Activated CD4-positive, alpha-beta T cell treated with anti-CD3 and anti-CD28 coated beads, Interleukin-2, amount 10 ng/mL, durations not matched to agents 7 days and 5 days (primary cell): ENCODE results near the gene LEMD1. TPM values are rescaled to one million over a fixed set of nuclear protein-coding genes. Genes with fewer than 3 reads are reported as not detected.

ENCODE experiments used
- CTCF ChIA-PET: fragments of 350-600 bp; sonication (Branson Sonifier 250); formaldehyde crosslinking; loops from one replicate; lab custom pipeline; 2021; ENCODE audit warnings: antibody characterized with exemption; lab: Charles Lee
- POLR2A ChIA-PET: fragments of 350-600 bp; sonication (Branson Sonifier 250); formaldehyde crosslinking; loops from one replicate; lab custom pipeline; 2021; ENCODE audit warnings: antibody characterized with exemption; lab: Charles Lee
- DNase-seq: peaks from one replicate; pipeline ENCODE4 v3.0.0-alpha.2; 2020
- H3K27ac Mint-ChIP-seq: one replicate; pipeline ENCODE4 v1.8.0; 2021; ENCODE audit warnings: mild to moderate bottlenecking, moderate library complexity, mixed read lengths
- H3K27me3 Mint-ChIP-seq: one replicate; pipeline ENCODE4 v1.8.0; 2021; ENCODE audit warnings: mixed read lengths
- H3K36me3 Mint-ChIP-seq: one replicate; pipeline ENCODE4 v1.8.0; 2021; ENCODE audit warnings: low read depth, mixed read lengths
- H3K4me1 Mint-ChIP-seq: one replicate; pipeline ENCODE4 v1.8.0; 2021; ENCODE audit warnings: mixed read lengths
- H3K4me3 Mint-ChIP-seq: one replicate; pipeline ENCODE4 v1.8.0; 2021; ENCODE audit warnings: mild to moderate bottlenecking, moderate library complexity, mixed read lengths
- H3K9me3 Mint-ChIP-seq: one replicate; pipeline ENCODE4 v1.8.0; 2021; ENCODE audit warnings: mixed read lengths
- total RNA-seq, 2 experiments: library from RNA; stranded (reverse); gene quantifications; one replicate each; pipeline ENCODE4 v1.2.3, GENCODE V29; 2021

The LEMD1 gene
- total RNA-seq, 2 experiments from 2014 or later: 0.52 to 0.64 TPM

DNA sequence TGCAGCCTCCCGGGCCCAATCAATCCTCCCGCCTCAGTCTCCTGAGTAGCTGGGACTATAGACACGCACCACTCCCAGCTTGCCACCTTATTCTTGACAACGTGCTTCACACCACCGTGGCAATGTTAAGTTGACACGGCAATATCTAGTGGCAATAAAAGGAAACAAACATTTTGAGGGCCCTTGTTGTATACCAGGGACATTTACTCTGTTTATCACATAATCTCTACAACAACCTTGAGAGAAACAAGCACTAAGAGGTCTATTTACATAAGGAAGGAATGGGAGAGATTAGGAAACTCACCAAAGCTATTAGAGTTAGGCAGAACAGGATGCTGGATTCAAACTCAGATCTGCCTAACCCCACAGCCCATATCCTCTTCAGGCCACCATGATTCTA lies 68.2 kb downstream of the LEMD1 start:
- H3K4me1 Mint-ChIP-seq: no peaks in the 10 kb centered on the region
- ChIA-PET CTCF (interaction anchor here (0.6 to 2.4 kb wide), 19 partner anchors 17 to 190 kb away, joined by 3 to 10 read pairs (median 3); no protein-coding TSS in a partner anchor), POLR2A (no interaction called here)
- no peak for DNase-seq
- H3K27ac Mint-ChIP-seq: no peak overlapping the region
- H3K27me3 Mint-ChIP-seq: peaks cover 6% of the 10 kb centered on the region
- no peaks in the 10 kb centered on the region for H3K36me3 Mint-ChIP-seq
- no peak overlapping the region for H3K4me3 Mint-ChIP-seq
- no peaks in the 10 kb centered on the region for H3K9me3 Mint-ChIP-seq

DNA sequence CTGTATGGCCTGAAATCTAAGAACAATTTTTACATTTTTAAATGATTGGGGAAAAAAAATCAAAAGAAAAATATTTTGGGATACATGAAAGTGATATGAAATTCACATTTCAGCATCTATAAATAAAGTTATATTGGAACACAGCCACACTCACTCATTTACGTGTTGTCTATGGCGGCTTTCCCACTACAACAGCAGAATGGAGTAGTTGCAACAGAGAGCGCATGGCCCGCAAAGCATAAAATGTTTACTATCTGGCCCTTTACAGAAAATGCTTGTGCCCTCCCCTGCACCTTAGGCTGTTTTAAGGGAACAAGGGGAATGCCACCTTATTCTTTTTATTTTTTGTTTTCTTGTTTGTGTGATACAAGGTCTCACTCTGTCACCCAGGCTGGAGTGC lies 68.7 kb downstream of the LEMD1 start:
- Mint-ChIP-seq H3K9me3 (no peaks in the 10 kb centered on the region), H3K27ac (no peak overlapping the region), H3K4me1 (no peaks in the 10 kb centered on the region), H3K27me3 (peaks cover 6% of the 10 kb centered on the region), H3K36me3 (no peaks in the 10 kb centered on the region), H3K4me3 (no peak overlapping the region)
- ChIA-PET CTCF (interaction anchor here (1.1 to 2.4 kb wide), 7 partner anchors 17 to 171 kb away, joined by 3 to 10 read pairs (median 6); no protein-coding TSS in a partner anchor), POLR2A (no interaction called here)
- DNase-seq: no peak

DNA sequence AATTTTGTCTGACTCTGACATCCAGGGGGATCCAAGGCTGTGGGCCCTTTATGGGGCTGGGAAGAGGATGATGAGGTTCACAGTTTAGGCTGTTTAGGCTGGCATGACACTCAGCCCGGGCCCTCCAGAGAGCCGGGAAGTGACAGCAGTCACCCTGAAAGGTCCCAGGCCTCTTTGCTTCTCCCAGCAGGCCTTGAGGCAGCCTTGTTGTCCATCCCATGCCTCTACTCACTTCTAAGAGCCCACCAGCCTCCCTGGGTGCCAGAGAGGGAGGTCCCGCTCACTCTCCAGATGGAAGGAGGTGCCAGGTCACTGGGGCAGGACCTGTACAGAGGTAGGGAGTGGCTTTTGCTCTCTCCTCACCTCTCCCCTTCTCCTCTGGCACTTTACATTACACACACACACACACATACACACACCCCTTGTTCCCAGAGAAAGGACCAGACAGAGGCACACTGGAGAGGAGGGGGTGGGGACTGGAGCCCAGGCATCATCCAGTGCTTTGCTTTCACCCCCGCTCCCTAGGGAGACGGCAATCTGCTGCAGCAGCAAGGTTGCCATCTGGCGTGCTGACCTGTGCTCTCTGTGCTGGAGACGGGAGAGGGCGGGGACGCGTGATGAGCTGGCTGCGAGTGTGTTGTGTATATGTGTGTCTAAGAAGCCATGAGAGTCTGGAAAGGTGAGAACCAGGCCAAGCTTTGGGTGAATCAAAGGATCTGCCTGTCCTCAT lies 69.7 kb downstream of the LEMD1 start:
- peaks cover 10% of the 10 kb centered on the region for H3K27me3 Mint-ChIP-seq
- H3K9me3 Mint-ChIP-seq: no peaks in the 10 kb centered on the region
- POLR2A ChIA-PET: no interaction called here
- no peak for DNase-seq
- H3K36me3 Mint-ChIP-seq: no peaks in the 10 kb centered on the region
- no peaks in the 10 kb centered on the region for H3K4me1 Mint-ChIP-seq
- no peak overlapping the region for H3K4me3 Mint-ChIP-seq
- H3K27ac Mint-ChIP-seq: no peak overlapping the region
- CTCF ChIA-PET: interaction anchor here (1.3 to 2.4 kb wide), 4 partner anchors 15 to 133 kb away, joined by 3 to 9 read pairs (median 6); partner anchors contain the start of gene NUAK2

DNA sequence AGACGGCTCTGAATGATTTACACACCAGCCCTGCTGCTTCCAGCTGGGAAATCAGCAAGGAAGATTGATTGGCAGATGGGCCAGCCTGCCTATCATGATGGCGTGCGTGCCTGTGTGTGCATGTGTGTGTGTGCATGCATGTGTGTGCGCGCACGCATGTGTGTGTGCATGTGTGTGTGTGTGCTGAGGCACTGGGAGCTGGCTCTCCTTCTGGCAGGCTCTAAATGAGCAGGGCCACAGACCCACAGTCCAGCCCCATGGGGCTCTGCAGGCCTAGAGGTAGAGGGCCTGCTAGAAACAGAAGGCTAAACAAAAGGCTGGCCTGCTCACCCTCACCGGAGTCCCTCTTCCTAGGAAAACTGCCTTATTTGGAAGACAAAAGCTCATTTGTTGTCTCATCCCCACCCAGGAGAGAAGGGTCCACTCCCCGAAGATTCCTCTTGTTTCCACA lies 71.1 kb downstream of the LEMD1 start:
- no peaks in the 10 kb centered on the region for H3K4me1 Mint-ChIP-seq
- H3K4me3 Mint-ChIP-seq: no peak overlapping the region
- no peaks in the 10 kb centered on the region for H3K9me3 Mint-ChIP-seq
- POLR2A ChIA-PET: no interaction called here
- peaks cover 24% of the 10 kb centered on the region for H3K27me3 Mint-ChIP-seq
- H3K27ac Mint-ChIP-seq: no peak overlapping the region
- CTCF ChIA-PET: interaction anchor here (0.6 to 2.3 kb wide), 4 partner anchors 29 to 307 kb away, joined by 4 to 8 read pairs (median 4); partner anchors contain the start of gene NUAK2
- H3K36me3 Mint-ChIP-seq: no peaks in the 10 kb centered on the region
- DNase-seq: no peak

DNA sequence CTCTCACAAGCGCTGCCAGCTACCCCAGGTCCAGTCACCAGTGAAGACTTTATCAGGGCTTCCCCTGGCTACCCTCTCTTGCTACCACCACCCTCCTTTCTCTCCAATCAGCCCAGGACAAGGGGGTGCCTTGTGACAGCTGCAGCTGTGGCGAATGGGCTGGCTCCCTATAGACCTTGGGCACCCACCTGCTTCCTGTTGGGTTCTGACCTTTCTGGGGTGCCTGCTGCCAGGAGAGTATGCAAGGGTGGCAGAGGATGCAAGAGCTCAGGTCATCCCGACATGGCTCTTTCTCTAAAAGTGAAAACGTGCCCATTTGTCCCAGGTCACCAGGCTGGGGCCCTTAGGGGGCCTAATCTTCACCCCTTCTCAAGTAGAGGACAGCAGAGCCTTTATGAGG lies 71.7 kb downstream of the LEMD1 start:
- H3K9me3 Mint-ChIP-seq: no peaks in the 10 kb centered on the region
- DNase-seq: no peak
- ChIA-PET CTCF (interaction anchor here (0.5 to 2.3 kb wide), 5 partner anchors 38 to 337 kb away, joined by 3 to 8 read pairs (median 4); no protein-coding TSS in a partner anchor), POLR2A (no interaction called here)
- no peak overlapping the region for H3K27ac Mint-ChIP-seq
- H3K4me3 Mint-ChIP-seq: no peak overlapping the region
- peaks cover 30% of the 10 kb centered on the region for H3K27me3 Mint-ChIP-seq
- no peaks in the 10 kb centered on the region for H3K4me1 Mint-ChIP-seq
- H3K36me3 Mint-ChIP-seq: no peaks in the 10 kb centered on the region

DNA sequence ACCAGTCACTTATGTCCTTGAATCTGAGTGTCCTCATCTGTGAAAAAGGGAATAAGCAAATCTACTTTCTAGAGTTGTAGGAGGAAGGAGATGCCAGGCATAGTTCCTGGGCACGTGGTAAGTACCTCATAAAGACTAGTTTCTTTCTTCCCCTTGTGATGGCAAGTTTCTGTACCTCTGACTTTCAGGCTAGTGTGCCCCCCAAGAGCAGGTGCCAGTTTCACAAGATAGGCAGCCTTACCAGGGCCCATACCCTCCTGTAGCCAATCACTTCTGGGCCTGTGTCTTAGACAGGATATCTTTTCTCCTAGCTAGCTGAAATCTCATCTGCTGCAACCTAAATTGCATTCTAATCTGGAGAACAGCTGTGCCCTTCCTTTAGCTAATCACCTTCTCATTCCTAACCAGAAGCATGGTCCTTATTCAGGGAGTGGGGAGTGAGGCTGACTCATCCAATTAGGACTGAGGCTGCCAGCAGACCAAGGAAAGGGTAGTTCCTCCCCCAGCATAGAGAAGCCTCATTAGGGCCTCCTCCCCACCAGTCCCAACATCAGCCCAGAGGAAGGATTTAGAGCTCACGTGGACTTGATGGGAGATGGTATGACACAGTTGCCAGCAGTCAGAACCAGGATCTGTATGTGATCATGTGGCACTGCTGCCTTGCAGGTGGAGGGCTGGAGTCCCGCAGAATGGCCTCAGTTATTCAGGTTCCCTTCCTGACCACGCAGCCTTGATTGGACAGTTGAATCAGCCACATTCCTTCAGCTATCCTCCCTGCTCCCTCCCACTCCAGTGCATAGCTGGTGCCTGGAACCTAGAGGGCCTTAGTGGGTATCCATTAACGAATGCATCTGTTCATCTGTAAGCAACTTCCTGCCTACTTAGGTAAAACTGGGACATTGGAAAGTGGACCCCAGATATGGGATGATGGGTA lies 73.0 kb downstream of the LEMD1 start:
- Mint-ChIP-seq H3K9me3 (no peaks in the 10 kb centered on the region), H3K27me3 (peaks cover 37% of the 10 kb centered on the region), H3K4me3 (no peak overlapping the region), H3K36me3 (no peaks in the 10 kb centered on the region), H3K4me1 (peaks cover 6% of the 10 kb centered on the region), H3K27ac (no peak overlapping the region)
- no peak for DNase-seq
- POLR2A ChIA-PET: no interaction called here
- CTCF ChIA-PET: interaction anchor here (0.9 to 1.2 kb wide), 3 partner anchors 75 to 137 kb away, joined by 3 to 4 read pairs (median 3); no protein-coding TSS in a partner anchor

DNA sequence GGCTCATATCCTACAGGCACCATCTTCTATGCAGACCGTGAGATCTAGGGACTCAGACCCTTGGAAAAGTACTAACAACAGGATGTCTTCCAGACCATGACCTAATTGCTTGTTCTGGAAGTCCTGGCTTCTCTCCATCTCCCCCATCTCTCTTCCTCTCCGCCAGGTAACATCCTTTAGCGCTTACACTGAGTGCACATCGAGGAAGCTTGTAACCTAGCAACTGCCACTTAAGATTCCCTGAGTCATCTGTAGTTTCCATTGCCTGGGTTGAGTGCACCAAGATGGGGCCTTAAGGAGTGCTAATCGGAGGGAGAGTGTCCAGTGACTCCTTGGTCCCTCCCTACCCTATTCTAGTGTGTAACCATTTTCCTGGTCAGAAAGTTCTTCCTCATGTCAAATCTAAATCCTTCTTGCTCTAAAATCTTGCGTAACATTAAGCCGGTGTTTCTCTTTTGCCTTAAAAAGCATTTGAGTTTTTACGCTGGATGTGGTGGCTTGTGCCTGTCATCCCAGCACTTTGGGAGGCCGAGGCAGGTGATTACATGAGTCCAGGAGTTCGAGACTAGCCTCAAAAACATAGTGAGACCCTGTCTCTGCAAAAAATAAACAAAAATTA lies 74.8 kb downstream of the LEMD1 start:
- Mint-ChIP-seq H3K27ac (no peak overlapping the region), H3K4me3 (no peak overlapping the region), H3K4me1 (peaks cover 6% of the 10 kb centered on the region), H3K9me3 (no peaks in the 10 kb centered on the region), H3K27me3 (peaks cover 49% of the 10 kb centered on the region), H3K36me3 (no peaks in the 10 kb centered on the region)
- DNase-seq: no peak
- ChIA-PET POLR2A (no interaction called here), CTCF (no interaction called here)

DNA sequence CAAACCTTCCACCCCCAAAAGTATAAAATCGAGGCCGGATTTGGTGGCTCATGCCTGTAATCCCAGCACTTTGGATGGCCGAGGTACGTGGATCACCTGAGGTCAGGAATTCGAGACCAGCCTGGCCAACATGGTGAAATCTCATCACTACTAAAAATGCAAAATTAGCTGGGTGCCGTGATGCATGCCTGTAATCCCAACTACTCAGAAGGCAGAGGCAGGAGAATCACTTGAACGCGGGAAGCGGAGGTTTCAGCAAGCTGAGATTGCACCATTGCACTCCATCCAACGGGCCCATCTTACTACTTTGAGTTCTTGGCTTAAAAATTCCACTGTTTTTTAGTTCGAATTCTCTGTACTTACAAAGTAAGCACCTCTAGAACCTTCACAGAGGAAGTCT lies 76.1 kb downstream of the LEMD1 start:
- POLR2A ChIA-PET: no interaction called here
- no peak for DNase-seq
- Mint-ChIP-seq H3K9me3 (no peaks in the 10 kb centered on the region), H3K27ac (no peak overlapping the region), H3K36me3 (no peaks in the 10 kb centered on the region), H3K27me3 (peaks cover 54% of the 10 kb centered on the region), H3K4me1 (peaks cover 6% of the 10 kb centered on the region), H3K4me3 (no peak overlapping the region)
- CTCF ChIA-PET: interaction anchor here (1.0 to 1.7 kb wide), 3 partner anchors 9 to 72 kb away, joined by 3 to 5 read pairs (median 4); no protein-coding TSS in a partner anchor

DNA sequence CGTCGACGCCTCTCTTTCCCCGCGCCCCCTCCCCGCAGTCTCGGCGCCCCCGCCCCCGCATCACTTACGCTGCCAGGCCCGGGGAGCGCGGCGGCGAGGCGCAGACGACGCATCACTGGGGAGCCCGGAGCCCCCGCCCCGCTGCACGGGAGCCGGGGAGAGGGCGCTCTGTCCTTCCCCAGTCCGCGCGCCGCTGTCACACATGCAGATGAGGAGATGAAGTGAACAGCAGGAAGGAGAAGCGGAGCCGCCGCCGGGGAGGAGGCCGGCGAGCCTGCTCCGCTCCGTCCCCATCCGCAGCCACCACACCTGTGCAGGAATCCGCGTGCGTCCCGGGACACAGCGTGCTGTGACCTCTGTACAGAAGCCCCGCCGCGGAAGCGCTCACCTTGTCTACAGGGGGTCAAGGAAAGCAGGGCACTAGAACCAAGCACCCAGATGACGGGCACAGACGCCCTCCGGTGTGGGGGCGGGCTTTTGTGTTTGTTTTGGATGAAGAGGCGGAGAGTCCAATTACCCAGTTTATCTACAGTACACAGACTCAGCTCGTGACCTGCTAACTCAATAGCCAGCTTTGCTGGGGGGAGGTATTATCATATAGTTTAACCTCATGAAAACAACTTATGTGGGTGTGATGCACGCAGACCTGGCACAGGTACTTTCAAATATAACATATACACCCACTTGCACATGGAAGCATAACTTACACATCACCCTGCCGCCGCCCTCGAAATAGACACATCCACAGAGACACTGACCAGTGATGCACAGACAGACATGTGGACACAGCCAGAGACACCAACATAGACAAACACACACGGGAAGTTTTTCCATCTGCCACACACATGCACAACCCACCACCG lies 77.6 kb downstream of the LEMD1 start:
- Mint-ChIP-seq H3K27me3 (peaks cover 54% of the 10 kb centered on the region), H3K36me3 (no peaks in the 10 kb centered on the region), H3K27ac (no peak overlapping the region), H3K4me1 (peaks cover 6% of the 10 kb centered on the region), H3K4me3 (no peak overlapping the region), H3K9me3 (no peaks in the 10 kb centered on the region)
- CTCF ChIA-PET: interaction anchor here (0.5 to 1.7 kb wide), 4 partner anchors 8 to 184 kb away, joined by 3 to 5 read pairs (median 4); no protein-coding TSS in a partner anchor
- POLR2A ChIA-PET: no interaction called here
- peak; percentile 29 for DNase-seq

DNA sequence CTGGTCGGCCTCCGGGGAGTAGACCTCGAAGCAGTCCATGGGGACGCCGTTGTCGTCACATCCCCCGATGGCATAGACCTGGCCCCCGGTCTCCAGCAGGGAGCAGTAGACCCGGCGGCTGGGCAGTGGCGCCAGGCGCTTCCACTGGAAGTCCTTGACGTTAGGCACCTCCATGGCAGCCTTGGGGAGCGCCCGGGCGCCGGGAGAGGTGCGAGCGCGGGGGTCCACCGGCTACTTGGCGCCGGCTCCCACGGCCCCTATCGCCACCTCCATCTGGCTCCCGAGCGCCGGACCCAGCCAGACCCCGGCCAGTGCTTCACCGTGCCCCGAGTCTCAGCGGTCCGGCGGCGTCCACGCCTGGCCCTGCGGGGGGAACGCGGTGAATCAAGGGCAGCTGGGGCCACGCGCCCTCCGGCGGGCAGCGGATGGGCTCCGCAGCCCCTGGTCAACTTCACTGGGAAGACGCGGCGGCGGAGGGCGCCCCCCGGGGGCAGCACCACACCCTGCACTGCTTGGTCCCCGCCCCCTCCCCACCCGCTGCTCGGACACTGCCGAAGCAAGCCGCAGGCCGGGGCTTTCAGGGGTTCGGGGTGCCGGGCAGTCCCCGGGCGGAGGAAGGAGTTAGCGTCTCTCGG lies 78.3 kb downstream of the LEMD1 start:
- H3K27me3 Mint-ChIP-seq: peaks cover 52% of the 10 kb centered on the region
- no peak overlapping the region for H3K4me3 Mint-ChIP-seq
- ChIA-PET CTCF (no interaction called here), POLR2A (no interaction called here)
- no peak for DNase-seq
- H3K9me3 Mint-ChIP-seq: no peaks in the 10 kb centered on the region
- peaks cover 6% of the 10 kb centered on the region for H3K4me1 Mint-ChIP-seq
- no peaks in the 10 kb centered on the region for H3K36me3 Mint-ChIP-seq
- no peak overlapping the region for H3K27ac Mint-ChIP-seq

DNA sequence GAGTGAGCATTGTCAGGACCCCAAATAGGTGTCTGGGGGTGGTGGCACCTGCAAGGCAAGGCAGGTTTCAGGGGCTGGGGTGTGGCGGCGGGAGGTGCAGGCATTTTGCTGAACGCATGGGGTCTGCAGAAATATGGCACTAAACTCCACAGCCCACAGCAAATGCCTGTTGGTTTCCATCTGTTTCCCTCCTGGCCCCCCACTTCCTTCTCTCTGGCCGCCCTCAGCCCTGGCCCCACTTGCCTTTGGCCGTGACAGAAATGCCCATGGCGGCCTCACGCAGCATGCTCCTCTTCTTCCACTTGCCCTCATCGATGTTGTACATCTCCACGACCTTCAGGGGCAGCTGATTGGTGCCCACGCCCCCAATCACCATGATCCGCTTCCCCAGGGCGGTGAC lies 78.9 kb downstream of the LEMD1 start:
- no peaks in the 10 kb centered on the region for H3K9me3 Mint-ChIP-seq
- no peak for DNase-seq
- peaks cover 50% of the 10 kb centered on the region for H3K27me3 Mint-ChIP-seq
- no peak overlapping the region for H3K4me3 Mint-ChIP-seq
- ChIA-PET CTCF (no interaction called here), POLR2A (no interaction called here)
- H3K4me1 Mint-ChIP-seq: peaks cover 6% of the 10 kb centered on the region
- H3K36me3 Mint-ChIP-seq: no peaks in the 10 kb centered on the region
- H3K27ac Mint-ChIP-seq: no peak overlapping the region
